HepG2 (cell line): Measurements from ENCODE around the gene CHST12. TPM values are rescaled to one million over a fixed set of nuclear protein-coding genes. Genes with fewer than 3 reads are reported as not detected.

ENCODE experiments used
- ATAC-seq: fragments of 200-7000 bp; cut with Tn5 transposase; 3 replicates; pipeline ENCODE4 v1.9.1; 2020; ENCODE audit warnings: mild to moderate bottlenecking, moderate library complexity
- BruUV-seq: library from RNA; stranded (reverse); fragments of 400-500 nt; replicated peaks from 2 replicates; lab custom pipeline; 2021; lab: Mats Ljungman, UMichigan
- CTCF ChIA-PET: fragments of 300-600 bp; formaldehyde crosslinking; extraction: SDS; loops from one replicate; lab custom pipeline; 2021; ENCODE audit warnings: low total read pairs, inconsistent platforms, low intra/inter-chr PET ratio; lab: Yijun Ruan, JAX
- POLR2A ChIA-PET: fragments of 350-600 bp; sonication (Branson Sonifier 250); formaldehyde crosslinking; loops from one replicate; lab custom pipeline; 2020; ENCODE audit warnings: antibody characterized with exemption, inconsistent platforms; lab: Yijun Ruan, JAX
- DNase-seq: peaks from one replicate; pipeline ENCODE4 v3.0.0-alpha.2; 2015; ENCODE audit warnings: low spot score
- FAIRE-seq: peaks from 3 replicates; lab custom pipeline; 2011; peaks lifted over from hg19 to GRCh38; lab: Jason Lieb, UNC
- H2AFZ ChIP-seq: one replicate; pipeline ENCODE4 v1.6.1; 2011; ENCODE audit warnings: low read length, inconsistent platforms
- H3K27ac ChIP-seq: fragments of 300-600 bp; 3 replicates; pipeline ENCODE4 v1.8.0; 2011; ENCODE audit warnings: mixed run types, mild to moderate bottlenecking, mixed read lengths, low read length, inconsistent platforms; ENCODE audit not compliant: insufficient read depth; ENCODE audit errors: extremely low read length
- H3K27me3 ChIP-seq, 2 experiments: fragments of 200-600 bp in 1 of 2; 2 replicates in 1 of 2; 3 replicates in 1 of 2; pipeline versions ENCODE4 v1.6.0 to v1.8.0; 2011; ENCODE audit warnings: low read length in 2 of 2, mild to moderate bottlenecking in 2 of 2, moderate library complexity in 2 of 2, inconsistent platforms in 1 of 2; ENCODE audit not compliant: insufficient read depth in 2 of 2, control insufficient read depth in 1 of 2
- H3K36me3 ChIP-seq, 2 experiments: fragments of 200-600 bp in 1 of 2; replicated peaks in 1 of 2; 2 replicates in 1 of 2; 3 replicates in 1 of 2; pipeline versions ENCODE4 v1.5.1 to v1.8.0; 2011; ENCODE audit warnings: low read length in 2 of 2, inconsistent platforms in 1 of 2; ENCODE audit not compliant: insufficient read depth in 2 of 2, control insufficient read depth in 1 of 2
- H3K4me1 ChIP-seq: 2 replicates; pipeline ENCODE4 v1.5.1; 2012; ENCODE audit warnings: low read length, inconsistent platforms; ENCODE audit not compliant: insufficient read depth
- H3K4me2 ChIP-seq: 2 replicates; pipeline ENCODE4 v1.6.0; 2011; ENCODE audit warnings: low read depth, low read length, inconsistent platforms
- H3K4me3 ChIP-seq, 3 experiments: fragments of 200-600 bp in 1 of 3; sonication (generic), shearing (Covaris generic) in 1 of 3; replicated peaks in 1 of 3; 2 replicates each; pipeline ENCODE4 v1.5.1; 2011 to 2016; ENCODE audit warnings: low read length in 3 of 3, inconsistent platforms in 2 of 3, low read depth in 2 of 3, mild to moderate bottlenecking in 2 of 3, control low read depth in 1 of 3, mixed read lengths in 1 of 3; ENCODE audit not compliant: insufficient read depth in 1 of 3
- H3K79me2 ChIP-seq: one replicate; pipeline ENCODE4 v1.6.1; 2011; ENCODE audit warnings: low read length, inconsistent platforms; ENCODE audit not compliant: insufficient read depth
- H3K9ac ChIP-seq: 2 replicates; pipeline ENCODE4 v1.6.0; 2011; ENCODE audit warnings: mild to moderate bottlenecking, low read depth, low read length, inconsistent platforms; ENCODE audit not compliant: insufficient read depth
- H3K9me3 ChIP-seq: 2 replicates; pipeline ENCODE4 v1.5.1; 2012; ENCODE audit warnings: mild to moderate bottlenecking, low read length
- H4K20me1 ChIP-seq: 2 replicates; pipeline ENCODE4 v1.6.0; 2011; ENCODE audit warnings: inconsistent platforms, mild to moderate bottlenecking, low read length, moderate library complexity; ENCODE audit not compliant: insufficient read depth
- ATF3 ChIP-seq: sonication (generic); formaldehyde crosslinking; IDR thresholded peaks from 2 replicates; pipeline ENCODE4 v1.4.0; 2020; ENCODE audit warnings: missing genetic modification reagents
- JUND ChIP-seq: sonication (generic); formaldehyde crosslinking; IDR thresholded peaks from 2 replicates; pipeline ENCODE4 v1.8.0; 2022; ENCODE audit warnings: mild to moderate bottlenecking, missing genetic modification reagents
- RBM22 ChIP-seq: fragments of 200-400 bp; formaldehyde crosslinking; optimal IDR thresholded peaks from 2 replicates; pipeline ENCODE3; 2017; ENCODE audit warnings: mild to moderate bottlenecking, low read length, moderate library complexity
- RNF2 ChIP-seq: fragments of 450-650 bp; conservative IDR thresholded peaks from 2 replicates; pipeline ENCODE4 v1.6.1; 2016; ENCODE audit warnings: low read depth
- SMAD1 ChIP-seq: sonication (generic); formaldehyde crosslinking; IDR thresholded peaks from 2 replicates; pipeline ENCODE4 v1.4.0; 2020; ENCODE audit warnings: missing genetic modification reagents, low read depth, mild to moderate bottlenecking, borderline replicate concordance
- STAG1 ChIP-seq: sonication (generic); formaldehyde crosslinking; IDR thresholded peaks from 2 replicates; pipeline ENCODE4 v1.4.0; 2020; ENCODE audit warnings: missing genetic modification reagents
- SYNCRIP ChIP-seq: fragments of 200-400 bp; formaldehyde crosslinking; IDR thresholded peaks from 2 replicates; pipeline ENCODE4 v1.6.1; 2018; ENCODE audit warnings: mild to moderate bottlenecking, low read depth, low read length; ENCODE audit not compliant: insufficient read depth
- ZNF180 ChIP-seq: sonication (generic); formaldehyde crosslinking; IDR thresholded peaks from 2 replicates; pipeline ENCODE4 v1.4.0; 2020; ENCODE audit warnings: low read depth, missing genetic modification reagents, borderline replicate concordance
- ZNF337 ChIP-seq: sonication (generic); formaldehyde crosslinking; IDR thresholded peaks from 2 replicates; pipeline ENCODE4 v1.5.1; 2020; ENCODE audit warnings: missing genetic modification reagents, low read depth, mild to moderate bottlenecking, borderline replicate concordance
- WGBS: methylation state at CpG from one replicate; pipeline ENCODE4 v1.1.6; 2017; ENCODE audit warnings: low lambda C conversion rate; 5-methylcytosine and 5-hydroxymethylcytosine counted together
- in situ Hi-C: cut with HindIII; loops from 2 replicates; pipeline ENCODE4 v1.10.0; 2017; ENCODE audit warnings: low pct_unique_long_range_greater_than_20kb; ENCODE audit not compliant: extremely low pct_ligation_motif_present
- intact Hi-C: fragments of 100-400 bp; cut with micrococcal nuclease; formaldehyde crosslinking; loops from one replicate; pipeline ENCODE4 v1.10.0; 2022; ENCODE audit not compliant: unreplicated experiment
- polyA plus RNA-seq, 8 experiments: library from polyadenylated mRNA; depleted of rRNA in 3 of 8; stranded (reverse) in 7 of 8; unstranded in 1 of 8; fragments of >200 nt; fragmentation: Illumina TruSeq in 4 of 8; extraction: Trizol in 4 of 8; gene quantifications; 2 replicates each; pipeline versions ENCODE4 v1.2.1 to v1.2.3, GENCODE V29; 2011 to 2016; ENCODE audit warnings: low read depth in 4 of 8, missing spikeins in 1 of 8, mixed read lengths in 1 of 8; ENCODE audit not compliant: insufficient read depth in 1 of 8
- total RNA-seq, 5 experiments: library from RNA; depleted of rRNA; stranded (reverse); fragments of >200 nt; fragmentation: Illumina TruSeq; extraction: Trizol; gene quantifications; 2 replicates each; pipeline ENCODE4 v1.2.3, GENCODE V29; 2016; ENCODE audit warnings: low read depth in 1 of 5
- TF ChIP-seq, protein P1 (sequence below): sonication (generic); formaldehyde crosslinking; IDR thresholded peaks from 2 replicates; pipeline ENCODE4 v1.4.0; 2020; ENCODE audit warnings: mild to moderate bottlenecking, low read depth, missing genetic modification reagents

Gene CHST12
- total and polyA plus RNA-seq, 2 of the 13 experiments (the other 11 are each of a cell fraction or from before 2014, with no cell fraction given) = 6.4 to 15.8 TPM

- TF ChIP-seq ZNF180 (CRISPR knock-in tag) (no peak), ATF3 (CRISPR knock-in tag) (no peak), JUND (no peak), SMAD1 (CRISPR knock-in tag) (no peak), RBM22 (no peak), ZNF337 (CRISPR knock-in tag) (no peak), RNF2 (no peak), SYNCRIP (no peak), STAG1 (CRISPR knock-in tag) (no peak)
- TF ChIP-seq, protein P1, sequence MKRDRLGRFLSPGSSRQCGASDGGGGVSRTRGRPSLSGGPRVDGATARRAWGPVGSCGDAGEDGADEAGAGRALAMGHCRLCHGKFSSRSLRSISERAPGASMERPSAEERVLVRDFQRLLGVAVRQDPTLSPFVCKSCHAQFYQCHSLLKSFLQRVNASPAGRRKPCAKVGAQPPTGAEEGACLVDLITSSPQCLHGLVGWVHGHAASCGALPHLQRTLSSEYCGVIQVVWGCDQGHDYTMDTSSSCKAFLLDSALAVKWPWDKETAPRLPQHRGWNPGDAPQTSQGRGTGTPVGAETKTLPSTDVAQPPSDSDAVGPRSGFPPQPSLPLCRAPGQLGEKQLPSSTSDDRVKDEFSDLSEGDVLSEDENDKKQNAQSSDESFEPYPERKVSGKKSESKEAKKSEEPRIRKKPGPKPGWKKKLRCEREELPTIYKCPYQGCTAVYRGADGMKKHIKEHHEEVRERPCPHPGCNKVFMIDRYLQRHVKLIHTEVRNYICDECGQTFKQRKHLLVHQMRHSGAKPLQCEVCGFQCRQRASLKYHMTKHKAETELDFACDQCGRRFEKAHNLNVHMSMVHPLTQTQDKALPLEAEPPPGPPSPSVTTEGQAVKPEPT (CRISPR knock-in tag) = no peak
- TF ChIP-seq, all 625 proteins: peak for 0
- Histone ChIP-seq H3K4me3 (no peak overlapping the region), H2AFZ (no peak overlapping the region), H4K20me1 (no peaks in the 10 kb centered on the region; the same call in none of the 2 replicates), H3K4me2 (no peak overlapping the region), H3K9me3 (no peaks in the 10 kb centered on the region), H3K36me3 (peaks cover 9 to 23% of the 10 kb centered on the region in 2 experiments), H3K79me2 (peaks cover 2% of the 10 kb centered on the region), H3K27me3 (no peaks in the 10 kb centered on the region), H3K9ac (no peak overlapping the region), H3K4me1 (peaks cover 9% of the 10 kb centered on the region), H3K27ac (no peak overlapping the region)
- BruUV-seq = no TSS peak
- in situ Hi-C loops (loop anchor here (10.0 kb wide), 1 partner anchor 50 kb away; no protein-coding TSS in a partner anchor), intact Hi-C loops (no loop called here)
- ChIA-PET POLR2A (no interaction called here), CTCF (no interaction called here)
- WGBS = 90% methylated on average over 4 of the region's 5 CpGs
- ATAC-seq (no peak), FAIRE-seq (no peak), DNase-seq (no peak)
Measured at GRCh38 chr7:2435146-2435545, 31.7 kb downstream of the CHST12 start.
